H1 (cell line): ENCODE measurements around the gene AGR2. TPM values are rescaled to one million over a fixed set of nuclear protein-coding genes. Genes with fewer than 3 reads are reported as not detected.

Experiments
- CTCF ChIA-PET: fragments of 300-600 bp; sonication (Branson Sonifier 250); formaldehyde crosslinking; loops from one replicate; lab custom pipeline; 2021; ENCODE audit not compliant: partially characterized antibody; lab: Charles Lee
- POLR2A ChIA-PET: fragments of 300-600 bp; sonication (Branson Sonifier 250); formaldehyde crosslinking; loops from one replicate; lab custom pipeline; 2021; ENCODE audit warnings: inconsistent platforms; ENCODE audit not compliant: partially characterized antibody; lab: Charles Lee
- DNase-seq, 2 experiments: peaks; one replicate each; pipeline versions ENCODE4 v3.0.0 to v3.0.0-alpha.2; 2010 to 2022; ENCODE audit warnings: low spot score in 2 of 2, low read depth in 1 of 2, mixed read lengths in 1 of 2
- FAIRE-seq: peaks from 2 replicates; lab custom pipeline; 2011; peaks lifted over from hg19 to GRCh38; lab: Jason Lieb, UNC
- H2AFZ ChIP-seq: 2 replicates; pipeline ENCODE4 v1.8.1; 2012; ENCODE audit warnings: low read length, inconsistent platforms
- H2AK5ac ChIP-seq: 2 replicates; pipeline ENCODE4 v1.6.1; 2013; ENCODE audit warnings: low read depth, low read length
- H2BK120ac ChIP-seq: replicated peaks from 2 replicates; pipeline ENCODE3; 2013; ENCODE audit warnings: low read depth, low read length, inconsistent platforms
- H2BK12ac ChIP-seq: 2 replicates; pipeline ENCODE4 v1.6.1; 2013; ENCODE audit warnings: low read depth, low read length
- H2BK15ac ChIP-seq: 2 replicates; pipeline ENCODE4 v1.6.1; 2013; ENCODE audit warnings: low read length
- H2BK20ac ChIP-seq: 2 replicates; pipeline ENCODE4 v1.6.1; 2013; ENCODE audit warnings: low read length
- H2BK5ac ChIP-seq: 2 replicates; pipeline ENCODE4 v1.6.1; 2013; ENCODE audit warnings: low read depth, low read length
- H3K14ac ChIP-seq: 2 replicates; pipeline ENCODE4 v1.6.1; 2013; ENCODE audit warnings: inconsistent platforms; ENCODE audit not compliant: insufficient read length
- H3K18ac ChIP-seq: 2 replicates; pipeline ENCODE4 v1.6.1; 2013; ENCODE audit warnings: low read length; ENCODE audit errors: extremely low read depth
- H3K23ac ChIP-seq: 2 replicates; pipeline ENCODE4 v1.6.1; 2013; ENCODE audit warnings: inconsistent platforms; ENCODE audit not compliant: insufficient read length
- H3K23me2 ChIP-seq: 2 replicates; pipeline ENCODE4 v1.6.1; 2013; ENCODE audit warnings: low read depth, low read length
- H3K27ac ChIP-seq: 2 replicates; pipeline ENCODE4 v1.6.1; 2011; ENCODE audit warnings: low read depth, low read length, inconsistent platforms
- H3K27me3 ChIP-seq, 4 experiments: replicated peaks in 1 of 4; 1 replicate in 1 of 4; 2 replicates in 3 of 4; pipeline versions ENCODE4 v1.6.1 to v1.8.1; 2011 to 2013; ENCODE audit warnings: low read length in 3 of 4, mild to moderate bottlenecking in 3 of 4, inconsistent platforms in 2 of 4, mixed read lengths in 2 of 4, moderate library complexity in 1 of 4; ENCODE audit not compliant: control insufficient read depth in 3 of 4, insufficient read depth in 3 of 4; ENCODE audit errors: extremely low read depth in 1 of 4
- H3K36me3 ChIP-seq, 4 experiments: 2 replicates each; pipeline versions ENCODE4 v1.6.1 to v1.8.1; 2011 to 2013; ENCODE audit warnings: mild to moderate bottlenecking in 4 of 4, low read length in 3 of 4, moderate library complexity in 2 of 4, control low read depth in 1 of 4, inconsistent platforms in 1 of 4; ENCODE audit not compliant: insufficient read depth in 4 of 4, control insufficient read depth in 2 of 4
- H3K4ac ChIP-seq: replicated peaks from 2 replicates; pipeline ENCODE3; 2013; ENCODE audit warnings: low read length, low read depth, mixed read lengths, inconsistent platforms; ENCODE audit not compliant: insufficient read length
- H3K4me1 ChIP-seq, 4 experiments: replicated peaks in 1 of 4; 1 replicate in 1 of 4; 2 replicates in 3 of 4; pipeline versions ENCODE4 v1.6.1 to v1.8.1; 2011 to 2013; ENCODE audit warnings: low read length in 3 of 4, inconsistent platforms in 2 of 4, mixed read lengths in 1 of 4; ENCODE audit not compliant: insufficient read depth in 4 of 4, control insufficient read depth in 3 of 4
- H3K4me2 ChIP-seq, 2 experiments: 2 replicates each; pipeline versions ENCODE4 v1.6.1 to v1.8.1; 2011 to 2013; ENCODE audit warnings: low read depth in 2 of 2, low read length in 2 of 2, control low read depth in 1 of 2, inconsistent platforms in 1 of 2, mild to moderate bottlenecking in 1 of 2; ENCODE audit not compliant: insufficient read depth in 1 of 2
- H3K4me3 ChIP-seq, 4 experiments: fragments of 200-600, 300-600 bp in 1 of 4; sonication (generic), shearing (Covaris generic), sonication (Bioruptor Twin) in 1 of 4; 2 replicates each; pipeline versions ENCODE4 v1.5.1 to v1.8.1; 2011 to 2016; ENCODE audit warnings: low read length in 4 of 4, low read depth in 3 of 4, control low read depth in 2 of 4, inconsistent platforms in 2 of 4, mild to moderate bottlenecking in 2 of 4, mixed read lengths in 1 of 4, moderate library complexity in 1 of 4; ENCODE audit not compliant: insufficient read depth in 2 of 4; ENCODE audit errors: extremely low read depth in 1 of 4
- H3K56ac ChIP-seq: replicated peaks from 2 replicates; pipeline ENCODE3; 2013; ENCODE audit warnings: low read depth, mild to moderate bottlenecking, mixed read lengths, low read length, inconsistent platforms; ENCODE audit not compliant: insufficient read length
- H3K79me1 ChIP-seq: 2 replicates; pipeline ENCODE4 v1.6.1; 2013; ENCODE audit warnings: low read depth, low read length, control low read depth
- H3K79me2 ChIP-seq, 2 experiments: 2 replicates each; pipeline versions ENCODE4 v1.6.1 to v1.8.1; 2012 to 2013; ENCODE audit warnings: low read length in 2 of 2, mild to moderate bottlenecking in 2 of 2, inconsistent platforms in 1 of 2; ENCODE audit not compliant: insufficient read depth in 2 of 2, control insufficient read depth in 1 of 2
- H3K9ac ChIP-seq, 4 experiments: replicated peaks in 1 of 4; 1 replicate in 1 of 4; 2 replicates in 3 of 4; pipeline versions ENCODE4 v1.6.1 to v1.8.1; 2011 to 2013; ENCODE audit warnings: low read depth in 3 of 4, low read length in 3 of 4, control low read depth in 2 of 4, mild to moderate bottlenecking in 2 of 4, moderate library complexity in 2 of 4, inconsistent platforms in 1 of 4; ENCODE audit errors: extremely low read depth in 1 of 4
- H3K9me3 ChIP-seq, 2 experiments: 2 replicates each; pipeline versions ENCODE4 v1.6.1 to v1.8.1; 2012 to 2013; ENCODE audit warnings: mild to moderate bottlenecking in 2 of 2, moderate library complexity in 2 of 2, control low read depth in 1 of 2, inconsistent platforms in 1 of 2, low read depth in 1 of 2, low read length in 1 of 2, mixed read lengths in 1 of 2; ENCODE audit not compliant: insufficient read depth in 2 of 2
- H4K20me1 ChIP-seq, 2 experiments: replicated peaks in 1 of 2; 2 replicates each; pipeline versions ENCODE3 to v1.8.1; 2011 to 2013; ENCODE audit warnings: inconsistent platforms in 2 of 2, low read length in 2 of 2, mild to moderate bottlenecking in 1 of 2; ENCODE audit not compliant: insufficient read depth in 2 of 2, control insufficient read depth in 1 of 2
- H4K5ac ChIP-seq: 2 replicates; pipeline ENCODE4 v1.6.1; 2013; ENCODE audit warnings: low read length, low read depth, mixed read lengths, inconsistent platforms; ENCODE audit not compliant: insufficient read length
- H4K8ac ChIP-seq: 2 replicates; pipeline ENCODE4 v1.8.0; 2013; ENCODE audit warnings: mild to moderate bottlenecking, moderate library complexity, low read length, inconsistent platforms; ENCODE audit not compliant: insufficient read depth; ENCODE audit errors: extremely low read depth
- H4K91ac ChIP-seq: replicated peaks from 2 replicates; pipeline ENCODE3; 2013; ENCODE audit warnings: low read length, mixed read lengths, inconsistent platforms; ENCODE audit not compliant: insufficient read length
- CBX5 ChIP-seq: fragments of 300-800, 300-1000 bp; sonication (generic); IDR thresholded peaks from 2 replicates; pipeline ENCODE4 v1.7.1; 2016; ENCODE audit warnings: antibody characterized with exemption, low read length, low read depth
- EZH2 ChIP-seq: fragments of 200-600 bp; sonication (generic); IDR thresholded peaks from 2 replicates; pipeline ENCODE4 v1.7.1; 2012; ENCODE audit warnings: low read depth, mild to moderate bottlenecking, moderate library complexity, low read length, inconsistent platforms; ENCODE audit not compliant: severe bottlenecking
- FOSL1 ChIP-seq: IDR thresholded peaks from 2 replicates; pipeline ENCODE4 v1.6.1; 2011; ENCODE audit warnings: mild to moderate bottlenecking, low read depth, low read length, moderate library complexity; ENCODE audit not compliant: insufficient read depth
- HDAC2 ChIP-seq, 2 experiments: fragments of 300-600 bp in 1 of 2; sonication (generic) in 1 of 2; IDR thresholded peaks; 2 replicates each; pipeline ENCODE4 v1.6.1; 2011 to 2012; ENCODE audit warnings: low read depth in 2 of 2, low read length in 2 of 2, mild to moderate bottlenecking in 2 of 2, moderate library complexity in 2 of 2, borderline replicate concordance in 1 of 2, inconsistent platforms in 1 of 2
- SIN3A ChIP-seq, 2 experiments: IDR thresholded peaks in 1 of 2; conservative IDR thresholded peaks in 1 of 2; 2 replicates each; pipeline ENCODE4 v1.6.1; 2011 to 2012; ENCODE audit warnings: low read length in 2 of 2, improper control_type of control experiment in 1 of 2, low read depth in 1 of 2, mild to moderate bottlenecking in 1 of 2
- SRF ChIP-seq: IDR thresholded peaks from 2 replicates; pipeline ENCODE4 v1.6.1; 2011; ENCODE audit warnings: mild to moderate bottlenecking, low read depth, low read length, moderate library complexity
- SUZ12 ChIP-seq: fragments of 200-600 bp; sonication (generic); IDR thresholded peaks from 2 replicates; pipeline ENCODE4 v1.6.1; 2012; ENCODE audit warnings: mild to moderate bottlenecking, inconsistent platforms, low read length, moderate library complexity, mixed read lengths
- WGBS, 2 experiments: shearing (Covaris generic) in 1 of 2; methylation state at CpG; one replicate each; pipeline versions ENCODE4 v1.1.6 to v1.1.7; 2013 to 2015; ENCODE audit warnings: low lambda C conversion rate in 2 of 2, mixed read lengths in 2 of 2, inconsistent platforms in 1 of 2, low coverage in 1 of 2, missing lambda C conversion rate in 1 of 2; ENCODE audit not compliant: insufficient replicate concordance in 2 of 2, insufficient coverage in 1 of 2, insufficient read length in 1 of 2; ENCODE audit errors: extremely low coverage in 1 of 2, missing lambda C conversion rate in 1 of 2; 5-methylcytosine and 5-hydroxymethylcytosine counted together
- polyA plus RNA-seq, 7 experiments: library from polyadenylated mRNA; depleted of rRNA in 3 of 7; stranded (reverse) in 5 of 7; unstranded in 2 of 7; fragments of >200 nt in 5 of 7; fragments of 200-250 nt in 2 of 7; gene quantifications; 1 replicate in 5 of 7; 2 replicates in 1 of 7; 4 replicates in 1 of 7; pipeline versions ENCODE4 v1.2.1 to v1.2.3, GENCODE V29; 2011 to 2013; ENCODE audit warnings: missing spikeins in 2 of 7, mixed read lengths in 2 of 7
- total RNA-seq: library from RNA; stranded (reverse); fragmentation: NEBNext Ultra II Directional; extraction: Animal tissue kit (Norgen Biotek cat#: 25700); gene quantifications from 2 replicates; pipeline ENCODE4 v1.2.1, GENCODE V29; 2021

AGR2 gene
- total and polyA plus RNA-seq, 2 of the 8 experiments (the other 6 are each of a cell fraction or from before 2014, with no cell fraction given): not detected

- peaks cover 0 to 4% of the 10 kb centered on the region in 2 experiments; a peak in 1 of 4 replicates for H3K79me2 ChIP-seq
- H3K56ac ChIP-seq: no peak overlapping the region
- CTCF ChIA-PET: no interaction called here
- H3K18ac ChIP-seq: no peak overlapping the region
- no peak overlapping the region for H3K27ac ChIP-seq
- no peak overlapping the region for H3K9ac ChIP-seq
- H3K4me2 ChIP-seq: no peak overlapping the region
- no peak overlapping the region for H4K8ac ChIP-seq
- no peak overlapping the region for H2AK5ac ChIP-seq
- no peaks in the 10 kb centered on the region for H3K23me2 ChIP-seq
- WGBS, 2 experiments: 77% methylated on average over 4 of the region's 4 CpGs; no CpG with 5 or more reads in 1 of the 2 experiments
- no peak overlapping the region for H3K23ac ChIP-seq
- POLR2A ChIA-PET: no interaction called here
- H3K4ac ChIP-seq: no peak overlapping the region
- H2BK5ac ChIP-seq: no peak overlapping the region
- peaks cover 0 to 8% (median 5%) of the 10 kb centered on the region in 4 experiments; a peak in 3 of 7 replicates for H3K4me1 ChIP-seq
- H3K14ac ChIP-seq: no peak overlapping the region
- no peak overlapping the region for H4K5ac ChIP-seq
- no peak overlapping the region for H2BK15ac ChIP-seq
- H2BK120ac ChIP-seq: no peak overlapping the region
- no peaks in the 10 kb centered on the region for H3K79me1 ChIP-seq
- no peak overlapping the region for H2BK20ac ChIP-seq
- no peaks in the 10 kb centered on the region for H3K36me3 ChIP-seq
- no peaks in the 10 kb centered on the region for H4K20me1 ChIP-seq
- no peaks in the 10 kb centered on the region for H3K9me3 ChIP-seq
- no peak overlapping the region for H4K91ac ChIP-seq
- no peak for FAIRE-seq
- no peak overlapping the region for H2AFZ ChIP-seq
- no peak overlapping the region for H2BK12ac ChIP-seq
- H3K4me3 ChIP-seq: no peak overlapping the region
- no peak for TF ChIP-seq SIN3A (conservative IDR thresholded peaks at IDR 0.05 in 1 of 2, IDR thresholded peaks at IDR 0.05 in 1 of 2; ENCODE audit: low read depth in 1 of 2, low read length in 2 of 2)
- TF ChIP-seq CBX5: no peak
- TF ChIP-seq SRF: no peak
- no peak for TF ChIP-seq EZH2
- no peak for TF ChIP-seq HDAC2 (IDR thresholded peaks at IDR 0.05; ENCODE audit: borderline replicate concordance in 1 of 2, low read depth in 2 of 2, low read length in 2 of 2)
- TF ChIP-seq FOSL1: no peak
- no peak for TF ChIP-seq SUZ12
- TF ChIP-seq, all 59 proteins: peak for 0
- no peaks in the 10 kb centered on the region for H3K27me3 ChIP-seq
- DNase-seq: no peak
Observed at GRCh38 chr7:16774294-16774693, 30.5 kb downstream of the AGR2 start.
